Memory B cell (primary cell): ENCODE measurements around the gene NSMCE1.
"Not testable (repeated sequence)": the region's sequence is repeated elsewhere in the genome, so short reads cannot be mapped to it uniquely, and the experiment has no call there.

Source experiments
- ATAC-seq: fragments of 150-1000 bp; cut with Tn5 transposase; 2 replicates; pipeline ENCODE4 v1.10.0; 2021; ENCODE audit warnings: low read depth, mild to moderate bottlenecking, moderate library complexity
- DNase-seq, 2 donors: peaks; one replicate each; pipeline ENCODE4 v3.0.0; 2022; ENCODE audit warnings: low spot score in 2 of 2
- H3K27ac Mint-ChIP-seq: one replicate; pipeline ENCODE4 v1.8.0; 2022; ENCODE audit warnings: mild to moderate bottlenecking, moderate library complexity, mixed read lengths
- H3K27me3 Mint-ChIP-seq: one replicate; pipeline ENCODE4 v1.8.0; 2022; ENCODE audit warnings: mixed read lengths
- H3K36me3 Mint-ChIP-seq: one replicate; pipeline ENCODE4 v1.8.0; 2022; ENCODE audit warnings: mild to moderate bottlenecking, mixed read lengths
- H3K4me1 Mint-ChIP-seq: one replicate; pipeline ENCODE4 v1.8.0; 2022; ENCODE audit warnings: mixed read lengths
- H3K4me3 Mint-ChIP-seq: one replicate; pipeline ENCODE4 v1.8.0; 2022; ENCODE audit warnings: mild to moderate bottlenecking, moderate library complexity, mixed read lengths
- H3K9me3 Mint-ChIP-seq: one replicate; pipeline ENCODE4 v1.8.0; 2022; ENCODE audit warnings: mixed read lengths

The NSMCE1 gene

GRCh38 chr16:27270349-27270748 lies 1.8 kb upstream of the NSMCE1 start:
- no peak for DNase-seq
- Mint-ChIP-seq H3K27ac (peak overlapping the region; percentile 97), H3K9me3 (peaks cover 2% of the 10 kb centered on the region), H3K4me3 (no peak overlapping the region), H3K27me3 (no peaks in the 10 kb centered on the region), H3K36me3 (peaks cover 4% of the 10 kb centered on the region), H3K4me1 (peaks cover 37% of the 10 kb centered on the region)
- no peak for ATAC-seq

GRCh38 chr16:27269300-27270150 lies 953 bp upstream of the NSMCE1 start:
- Mint-ChIP-seq H3K27ac (peak overlapping the region; percentile 97), H3K36me3 (peaks cover 4% of the 10 kb centered on the region)
- ATAC-seq: no peak

GRCh38 chr16:27267037-27267677 lies 1.4 kb downstream of the NSMCE1 start:
- peak overlapping the region; percentile 97 for H3K27ac Mint-ChIP-seq
- peak; percentile 12 for ATAC-seq
- no peaks in the 10 kb centered on the region for H3K27me3 Mint-ChIP-seq
- peaks cover 2% of the 10 kb centered on the region for H3K9me3 Mint-ChIP-seq
- peaks cover 10% of the 10 kb centered on the region for H3K36me3 Mint-ChIP-seq
- DNase-seq: no peak
- H3K4me3 Mint-ChIP-seq: peak overlapping the region; percentile 56
- H3K4me1 Mint-ChIP-seq: peaks cover 39% of the 10 kb centered on the region

More at GRCh38 chr16:27269300-27270150, 953 bp upstream of the NSMCE1 start:
- no peaks in the 10 kb centered on the region for H3K27me3 Mint-ChIP-seq
- H3K4me3 Mint-ChIP-seq: peak overlapping the region; percentile 92
- peaks cover 2% of the 10 kb centered on the region for H3K9me3 Mint-ChIP-seq
- DNase-seq: no peak
- peaks cover 34% of the 10 kb centered on the region for H3K4me1 Mint-ChIP-seq

- Mint-ChIP-seq H3K27me3 (no peaks in the 10 kb centered on the region), H3K9me3 (no peaks in the 10 kb centered on the region), H3K36me3 (peaks cover 10% of the 10 kb centered on the region), H3K4me3 (no peak overlapping the region), H3K4me1 (peaks cover 40% of the 10 kb centered on the region), H3K27ac (peak overlapping the region; percentile 3)
- ATAC-seq (no peak), DNase-seq (no peak)
Measured at GRCh38 chr16:27265982-27266381, 2.6 kb downstream of the NSMCE1 start.

- DNase-seq (no peak), ATAC-seq (no peak)
- Mint-ChIP-seq H3K27ac (no peak overlapping the region), H3K4me1 (peaks cover 35% of the 10 kb centered on the region), H3K36me3 (peaks cover 13% of the 10 kb centered on the region), H3K27me3 (no peaks in the 10 kb centered on the region), H3K4me3 (no peak overlapping the region), H3K9me3 (no peaks in the 10 kb centered on the region)
Measured at GRCh38 chr16:27264151-27264550, 4.4 kb downstream of the NSMCE1 start.

GRCh38 chr16:27262904-27263423 lies 5.6 kb downstream of the NSMCE1 start:
- not testable (repeated sequence) for H3K4me3 Mint-ChIP-seq, ATAC-seq, H3K9me3 Mint-ChIP-seq, H3K27ac Mint-ChIP-seq, DNase-seq, H3K27me3 Mint-ChIP-seq
- H3K4me1 Mint-ChIP-seq: peaks cover 34% of the 10 kb centered on the region
- H3K36me3 Mint-ChIP-seq: peaks cover 15% of the 10 kb centered on the region

- Mint-ChIP-seq H3K27me3 (no peaks in the 10 kb centered on the region), H3K36me3 (peaks cover 32% of the 10 kb centered on the region), H3K4me3 (no peak overlapping the region), H3K27ac (no peak overlapping the region), H3K4me1 (peaks cover 29% of the 10 kb centered on the region), H3K9me3 (no peaks in the 10 kb centered on the region)
- ATAC-seq: no peak
- no peak for DNase-seq
Measured at GRCh38 chr16:27259710-27260109, 8.9 kb downstream of the NSMCE1 start.

- H3K9me3 Mint-ChIP-seq: no peaks in the 10 kb centered on the region
- H3K27me3 Mint-ChIP-seq: no peaks in the 10 kb centered on the region
- no peak overlapping the region for H3K4me3 Mint-ChIP-seq
- no peak overlapping the region for H3K27ac Mint-ChIP-seq
- DNase-seq (no peak), ATAC-seq (no peak)
- H3K4me1 Mint-ChIP-seq: peaks cover 30% of the 10 kb centered on the region
- H3K36me3 Mint-ChIP-seq: peaks cover 40% of the 10 kb centered on the region
Measured at GRCh38 chr16:27258241-27258734, 10.3 kb downstream of the NSMCE1 start.

- Mint-ChIP-seq H3K4me3 (no peak overlapping the region), H3K27me3 (no peaks in the 10 kb centered on the region), H3K36me3 (peaks cover 36% of the 10 kb centered on the region), H3K9me3 (no peaks in the 10 kb centered on the region), H3K4me1 (peaks cover 19% of the 10 kb centered on the region), H3K27ac (no peak overlapping the region)
- no peak for DNase-seq
- no peak for ATAC-seq
Measured at GRCh38 chr16:27257271-27257670, 11.3 kb downstream of the NSMCE1 start.

- no peaks in the 10 kb centered on the region for H3K27me3 Mint-ChIP-seq
- no peak for DNase-seq
- H3K9me3 Mint-ChIP-seq: no peaks in the 10 kb centered on the region
- H3K4me1 Mint-ChIP-seq: peaks cover 18% of the 10 kb centered on the region
- no peak for ATAC-seq
- H3K4me3 Mint-ChIP-seq: no peak overlapping the region
- no peak overlapping the region for H3K27ac Mint-ChIP-seq
- H3K36me3 Mint-ChIP-seq: peaks cover 35% of the 10 kb centered on the region
Measured at GRCh38 chr16:27256861-27257260, 11.7 kb downstream of the NSMCE1 start.

- Mint-ChIP-seq H3K9me3 (no peaks in the 10 kb centered on the region), H3K4me1 (peaks cover 18% of the 10 kb centered on the region), H3K27me3 (no peaks in the 10 kb centered on the region), H3K27ac (peak overlapping the region; percentile 29), H3K36me3 (peaks cover 41% of the 10 kb centered on the region), H3K4me3 (no peak overlapping the region)
- ATAC-seq (peak; percentile 49), DNase-seq (no peak)
Measured at GRCh38 chr16:27254262-27254811, 14.2 kb downstream of the NSMCE1 start.

- Mint-ChIP-seq H3K27ac (no peak overlapping the region), H3K4me3 (no peak overlapping the region), H3K9me3 (no peaks in the 10 kb centered on the region), H3K4me1 (peaks cover 13% of the 10 kb centered on the region), H3K36me3 (peaks cover 38% of the 10 kb centered on the region), H3K27me3 (no peaks in the 10 kb centered on the region)
- DNase-seq (no peak), ATAC-seq (no peak)
Measured at GRCh38 chr16:27253526-27253930, 15.0 kb downstream of the NSMCE1 start.

GRCh38 chr16:27252206-27252585 lies 16.4 kb downstream of the NSMCE1 start:
- peaks cover 2% of the 10 kb centered on the region for H3K9me3 Mint-ChIP-seq
- no peak overlapping the region for H3K27ac Mint-ChIP-seq
- no peaks in the 10 kb centered on the region for H3K27me3 Mint-ChIP-seq
- DNase-seq (no peak), ATAC-seq (no peak)
- no peak overlapping the region for H3K4me3 Mint-ChIP-seq
- peaks cover 16% of the 10 kb centered on the region for H3K4me1 Mint-ChIP-seq
- peaks cover 45% of the 10 kb centered on the region for H3K36me3 Mint-ChIP-seq
